Retinal pigment epithelial cell (primary cell): ENCODE results near the gene SIK3.

ENCODE experiments used
- DNase-seq: peaks from one replicate; pipeline ENCODE4 v3.0.0-alpha.2; 2010; ENCODE audit warnings: low read depth
- H3K4me3 ChIP-seq: 2 replicates; pipeline ENCODE4 v1.5.1; 2011; ENCODE audit warnings: mild to moderate bottlenecking, low read length, control low read depth, moderate library complexity
- TF ChIP-seq, protein P1 (sequence below): conservative IDR thresholded peaks from 2 replicates; pipeline ENCODE4 v1.5.1; 2011; ENCODE audit warnings: low read depth, low read length, control low read depth, inconsistent platforms

Gene SIK3

GRCh38 chr11:116825854-116826750 lies 272.1 kb downstream of the SIK3 start:
- no peak for DNase-seq
- no peak overlapping the region for H3K4me3 ChIP-seq
- TF ChIP-seq, protein P1, sequence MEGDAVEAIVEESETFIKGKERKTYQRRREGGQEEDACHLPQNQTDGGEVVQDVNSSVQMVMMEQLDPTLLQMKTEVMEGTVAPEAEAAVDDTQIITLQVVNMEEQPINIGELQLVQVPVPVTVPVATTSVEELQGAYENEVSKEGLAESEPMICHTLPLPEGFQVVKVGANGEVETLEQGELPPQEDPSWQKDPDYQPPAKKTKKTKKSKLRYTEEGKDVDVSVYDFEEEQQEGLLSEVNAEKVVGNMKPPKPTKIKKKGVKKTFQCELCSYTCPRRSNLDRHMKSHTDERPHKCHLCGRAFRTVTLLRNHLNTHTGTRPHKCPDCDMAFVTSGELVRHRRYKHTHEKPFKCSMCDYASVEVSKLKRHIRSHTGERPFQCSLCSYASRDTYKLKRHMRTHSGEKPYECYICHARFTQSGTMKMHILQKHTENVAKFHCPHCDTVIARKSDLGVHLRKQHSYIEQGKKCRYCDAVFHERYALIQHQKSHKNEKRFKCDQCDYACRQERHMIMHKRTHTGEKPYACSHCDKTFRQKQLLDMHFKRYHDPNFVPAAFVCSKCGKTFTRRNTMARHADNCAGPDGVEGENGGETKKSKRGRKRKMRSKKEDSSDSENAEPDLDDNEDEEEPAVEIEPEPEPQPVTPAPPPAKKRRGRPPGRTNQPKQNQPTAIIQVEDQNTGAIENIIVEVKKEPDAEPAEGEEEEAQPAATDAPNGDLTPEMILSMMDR = no peak

- H3K4me3 ChIP-seq = no peak overlapping the region
- DNase-seq = no peak
- TF ChIP-seq, protein P1 = no peak
Observed at GRCh38 chr11:116825434-116825833, 272.8 kb downstream of the SIK3 start.

DNA sequence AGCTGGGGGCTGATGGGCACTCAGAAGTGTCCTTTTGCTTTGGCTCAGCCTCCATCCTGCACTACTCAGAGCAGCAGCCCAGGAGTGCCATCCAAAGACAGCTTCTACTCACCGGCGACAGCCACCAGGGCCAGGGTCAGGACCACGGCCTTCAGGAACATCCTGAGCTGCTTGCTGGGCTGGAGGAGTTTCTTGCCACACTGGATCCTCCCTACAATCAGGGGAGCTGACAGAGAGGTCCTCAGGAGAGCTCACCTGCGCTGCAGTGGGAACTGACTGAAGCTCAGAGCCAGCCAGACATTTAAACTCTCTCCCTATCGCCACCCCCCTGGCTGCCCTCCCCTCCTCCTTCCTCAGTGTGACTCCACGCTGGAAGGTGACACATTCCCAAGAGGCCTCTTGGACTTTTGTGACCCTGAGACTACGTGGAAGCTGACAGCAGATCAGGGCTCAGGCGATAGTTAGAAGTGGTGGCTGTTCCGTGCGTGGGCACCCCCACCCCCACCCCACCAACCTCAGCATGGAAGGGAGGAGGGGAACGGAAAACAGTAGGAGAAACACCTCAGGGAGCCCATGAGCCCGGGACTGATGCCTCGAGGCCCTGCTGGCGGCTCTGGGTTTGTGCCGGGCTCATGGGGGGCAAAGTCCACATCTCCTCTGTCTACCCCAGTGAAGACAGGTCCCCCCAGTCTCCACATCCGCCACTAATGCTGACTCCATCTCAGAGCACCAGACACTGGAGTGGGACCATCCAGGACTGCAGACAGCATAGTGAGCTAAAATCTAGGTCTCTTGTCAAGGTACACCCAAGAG lies 275.0 kb downstream of the SIK3 start, which contains the start of gene APOA4:
TSS of gene APOA4 (minus strand) at position 274 of the 813 bp plus-strand sequence. CDS start at position 161, 113 bp downstream.
- TF ChIP-seq, protein P1 = no peak
- DNase-seq = no peak

DNA sequence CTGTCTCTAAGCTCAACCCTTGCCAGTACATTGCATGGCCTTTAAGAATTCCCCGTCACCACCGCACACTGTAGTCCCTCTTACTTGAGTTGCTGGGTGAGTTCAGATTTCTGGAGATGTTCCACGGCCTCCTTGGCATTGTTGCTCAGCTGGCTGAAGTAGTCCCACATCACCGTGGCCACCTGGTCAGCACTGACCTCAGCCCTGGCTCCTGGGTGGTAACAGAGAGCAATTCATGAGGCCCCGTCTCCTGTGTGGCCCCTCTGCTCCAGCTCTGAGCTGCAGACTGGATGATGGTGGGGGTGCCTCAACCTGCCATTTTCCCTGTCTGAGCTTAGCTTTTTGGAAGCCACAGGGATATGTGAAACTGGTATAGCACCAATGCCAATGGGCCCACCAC lies 275.7 kb downstream of the SIK3 start:
- TF ChIP-seq, protein P1 = no peak
- no peak for DNase-seq
- no peak overlapping the region for H3K4me3 ChIP-seq

More for the DNA sequence above, 275.0 kb downstream of the SIK3 start, which contains the start of gene APOA4:
- H3K4me3 ChIP-seq = no peak within 1 kb of the TSS

GRCh38 chr11:116821050-116821918 lies 276.9 kb downstream of the SIK3 start:
- TF ChIP-seq, protein P1 = no peak
- no peak for DNase-seq
- H3K4me3 ChIP-seq = no peak overlapping the region

- H3K4me3 ChIP-seq = no peak overlapping the region
- TF ChIP-seq, protein P1 = no peak
- DNase-seq = no peak
Observed at GRCh38 chr11:116819049-116819448, 279.2 kb downstream of the SIK3 start.
